Tibial nerve (tissue), 4 donors: ENCODE data around the gene SNX2. TPM values are rescaled to one million over a fixed set of nuclear protein-coding genes. Genes with fewer than 3 reads are reported as not detected.

Experiments used
- DNase-seq, 2 donors: peaks; one replicate each; pipeline ENCODE4 v3.0.0-alpha.2; 2019; ENCODE audit warnings: low spot score in 2 of 2
- H3K27ac ChIP-seq, 4 donors: fragments of 200-600 bp; sonication (generic) in 3 of 4; one replicate each; pipeline ENCODE4 v1.5.1; 2017 to 2019; ENCODE audit warnings: mild to moderate bottlenecking in 1 of 4
- H3K27me3 ChIP-seq, 2 donors: fragments of 200-600 bp; sonication (generic) in 1 of 2; one replicate each; pipeline versions ENCODE4 v1.5.1 to v1.6.0; 2017 to 2019
- H3K36me3 ChIP-seq, 3 donors: fragments of 200-600 bp; sonication (generic); one replicate each; pipeline ENCODE4 v1.5.1; 2018 to 2019
- H3K4me1 ChIP-seq, 4 donors: fragments of 200-600 bp; sonication (generic) in 3 of 4; one replicate each; pipeline ENCODE4 v1.5.1; 2017 to 2019
- H3K4me3 ChIP-seq, 4 donors: fragments of 200-600 bp; sonication (generic) in 3 of 4; one replicate each; pipeline ENCODE4 v1.5.1; 2017 to 2019; ENCODE audit warnings: mild to moderate bottlenecking in 1 of 4, moderate library complexity in 1 of 4
- H3K9me3 ChIP-seq, 4 donors: fragments of 200-600 bp; sonication (generic) in 3 of 4; one replicate each; pipeline ENCODE4 v1.5.1; 2017 to 2019
- EP300 ChIP-seq, 2 donors: sonication (generic); formaldehyde crosslinking; IDR thresholded peaks; one replicate each; pipeline ENCODE4 v1.6.1; 2017; ENCODE audit warnings: antibody characterized with exemption in 2 of 2, mild to moderate bottlenecking in 1 of 2
- POLR2A ChIP-seq, 2 donors: fragments of 450-650 bp; IDR thresholded peaks; one replicate each; pipeline ENCODE4 v1.6.1; 2017; ENCODE audit warnings: antibody characterized with exemption in 2 of 2, mild to moderate bottlenecking in 2 of 2, moderate library complexity in 2 of 2
- WGBS, 2 donors: methylation state at CpG; one replicate each; pipeline ENCODE4 v1.1.5; 2018; 5-methylcytosine and 5-hydroxymethylcytosine counted together
- total RNA-seq, 4 donors: library from RNA; depleted of rRNA; stranded (reverse); fragments of >200 nt; gene quantifications; one replicate each; pipeline ENCODE4 v1.1.0, GENCODE V29; 2016
- TF ChIP-seq, protein P1 (sequence below), 5 experiments: fragments of 200-600 bp in 3 of 5; fragments of 450-650 bp in 2 of 5; sonication (generic) in 3 of 5; IDR thresholded peaks; one replicate each; pipeline ENCODE4 v1.5.1; 2016 to 2019; ENCODE audit warnings: antibody characterized with exemption in 5 of 5, mild to moderate bottlenecking in 3 of 5, moderate library complexity in 2 of 5

Gene SNX2
- total RNA-seq, 4 donors from 2014 or later: 64.5 to 88.2 (median 70.2) TPM

DNA sequence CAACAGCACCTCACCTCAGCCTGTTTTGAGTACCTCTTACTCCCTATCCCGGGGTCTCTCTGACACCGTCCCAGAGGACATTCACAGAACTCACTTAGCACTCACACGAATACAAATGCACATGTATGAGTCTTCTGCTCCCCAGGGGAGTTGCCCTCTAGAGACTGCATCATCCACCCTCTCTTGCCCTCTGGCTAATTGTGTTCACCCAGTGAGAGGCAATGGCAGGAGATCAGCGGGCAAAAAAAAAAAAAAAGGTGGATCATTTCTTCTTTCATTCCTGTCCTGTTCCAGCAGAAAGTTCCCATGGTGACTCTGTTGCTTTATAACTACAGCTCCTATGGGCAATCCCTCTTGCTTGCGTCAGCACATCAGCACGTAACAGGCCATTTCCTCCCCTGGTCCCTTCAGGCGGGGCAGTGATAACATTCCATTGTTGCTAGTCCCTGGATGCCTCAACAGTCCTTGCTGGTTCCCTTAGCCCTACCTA, 23.5 kb upstream of the SNX2 start:
- no peak for DNase-seq
- 79 to 84% methylated on average over 7 of the region's 7 CpGs for WGBS, 2 donors
- Histone ChIP-seq H3K27ac (no peak overlapping the region), H3K36me3 (no peaks in the 10 kb centered on the region), H3K4me3 (no peak overlapping the region), H3K27me3 (no peaks in the 10 kb centered on the region), H3K9me3 (no peaks in the 10 kb centered on the region), H3K4me1 (no peaks in the 10 kb centered on the region)
- TF ChIP-seq, protein P1, sequence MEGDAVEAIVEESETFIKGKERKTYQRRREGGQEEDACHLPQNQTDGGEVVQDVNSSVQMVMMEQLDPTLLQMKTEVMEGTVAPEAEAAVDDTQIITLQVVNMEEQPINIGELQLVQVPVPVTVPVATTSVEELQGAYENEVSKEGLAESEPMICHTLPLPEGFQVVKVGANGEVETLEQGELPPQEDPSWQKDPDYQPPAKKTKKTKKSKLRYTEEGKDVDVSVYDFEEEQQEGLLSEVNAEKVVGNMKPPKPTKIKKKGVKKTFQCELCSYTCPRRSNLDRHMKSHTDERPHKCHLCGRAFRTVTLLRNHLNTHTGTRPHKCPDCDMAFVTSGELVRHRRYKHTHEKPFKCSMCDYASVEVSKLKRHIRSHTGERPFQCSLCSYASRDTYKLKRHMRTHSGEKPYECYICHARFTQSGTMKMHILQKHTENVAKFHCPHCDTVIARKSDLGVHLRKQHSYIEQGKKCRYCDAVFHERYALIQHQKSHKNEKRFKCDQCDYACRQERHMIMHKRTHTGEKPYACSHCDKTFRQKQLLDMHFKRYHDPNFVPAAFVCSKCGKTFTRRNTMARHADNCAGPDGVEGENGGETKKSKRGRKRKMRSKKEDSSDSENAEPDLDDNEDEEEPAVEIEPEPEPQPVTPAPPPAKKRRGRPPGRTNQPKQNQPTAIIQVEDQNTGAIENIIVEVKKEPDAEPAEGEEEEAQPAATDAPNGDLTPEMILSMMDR (IDR thresholded peaks at IDR 0.05): no peak
- TF ChIP-seq EP300 (IDR thresholded peaks at IDR 0.05) (no peak), POLR2A (IDR thresholded peaks at IDR 0.05) (no peak)

DNA sequence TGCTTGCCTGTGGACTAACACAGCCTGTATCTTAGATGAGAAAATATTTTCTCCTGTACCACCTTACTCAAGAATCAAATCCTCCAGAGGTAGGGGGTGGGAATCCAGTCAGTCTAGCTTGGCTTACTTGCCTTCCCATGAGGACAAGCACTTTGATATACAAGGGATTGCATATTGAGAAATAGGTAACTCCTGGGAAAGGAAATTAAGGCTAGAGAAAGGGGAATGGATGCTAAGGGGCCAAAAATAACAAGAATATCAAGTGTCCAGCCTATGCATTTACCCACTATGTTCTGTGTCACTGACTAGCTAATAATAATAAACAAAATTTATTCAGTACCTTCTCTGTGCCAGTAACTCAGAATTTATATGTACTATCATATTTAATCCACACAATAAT, 21.4 kb upstream of the SNX2 start:
- TF ChIP-seq, protein P1 (IDR thresholded peaks at IDR 0.05): no peak
- TF ChIP-seq POLR2A (IDR thresholded peaks at IDR 0.05): no peak
- no peak for TF ChIP-seq EP300 (IDR thresholded peaks at IDR 0.05)
- H3K36me3 ChIP-seq: no peaks in the 10 kb centered on the region
- no peak overlapping the region for H3K4me3 ChIP-seq

DNA sequence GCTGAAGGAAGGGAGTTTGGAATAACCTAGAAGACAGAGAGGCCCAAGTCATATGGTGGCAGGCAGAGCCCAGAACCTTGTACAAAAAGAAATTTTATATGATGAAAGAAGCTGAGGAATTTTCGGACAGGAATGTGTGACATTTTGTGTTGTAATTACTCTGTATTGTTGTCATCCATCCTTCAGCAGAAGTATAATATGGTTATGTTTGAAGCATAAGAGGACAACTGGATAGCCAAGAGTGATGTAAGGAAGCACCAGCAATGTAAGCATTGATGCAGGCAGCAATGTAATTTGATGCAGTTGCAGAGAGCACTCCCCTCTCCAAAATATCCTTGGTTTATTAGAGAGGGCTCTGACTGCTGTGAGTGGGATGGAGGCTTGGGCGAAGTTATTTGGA, 19.1 kb upstream of the SNX2 start:
- no peak overlapping the region for H3K4me3 ChIP-seq
- H3K27me3 ChIP-seq: no peaks in the 10 kb centered on the region
- 74 to 87% methylated on average over 2 of the region's 2 CpGs for WGBS, 2 donors
- TF ChIP-seq POLR2A (IDR thresholded peaks at IDR 0.05): no peak
- DNase-seq: no peak
- H3K4me1 ChIP-seq: peaks cover 0 to 4% (median 0%) of the 10 kb centered on the region in 4 donors
- H3K9me3 ChIP-seq: no peaks in the 10 kb centered on the region
- H3K27ac ChIP-seq: peak overlapping the region in 1 of 4 donors; percentile 56
- H3K36me3 ChIP-seq: no peaks in the 10 kb centered on the region

More for the DNA sequence above, 21.4 kb upstream of the SNX2 start:
- no peak overlapping the region for H3K27ac ChIP-seq
- H3K27me3 ChIP-seq: no peaks in the 10 kb centered on the region
- H3K9me3 ChIP-seq: no peaks in the 10 kb centered on the region
- H3K4me1 ChIP-seq: peaks cover 0 to 4% (median 0%) of the 10 kb centered on the region in 4 donors
- DNase-seq: no peak

DNA sequence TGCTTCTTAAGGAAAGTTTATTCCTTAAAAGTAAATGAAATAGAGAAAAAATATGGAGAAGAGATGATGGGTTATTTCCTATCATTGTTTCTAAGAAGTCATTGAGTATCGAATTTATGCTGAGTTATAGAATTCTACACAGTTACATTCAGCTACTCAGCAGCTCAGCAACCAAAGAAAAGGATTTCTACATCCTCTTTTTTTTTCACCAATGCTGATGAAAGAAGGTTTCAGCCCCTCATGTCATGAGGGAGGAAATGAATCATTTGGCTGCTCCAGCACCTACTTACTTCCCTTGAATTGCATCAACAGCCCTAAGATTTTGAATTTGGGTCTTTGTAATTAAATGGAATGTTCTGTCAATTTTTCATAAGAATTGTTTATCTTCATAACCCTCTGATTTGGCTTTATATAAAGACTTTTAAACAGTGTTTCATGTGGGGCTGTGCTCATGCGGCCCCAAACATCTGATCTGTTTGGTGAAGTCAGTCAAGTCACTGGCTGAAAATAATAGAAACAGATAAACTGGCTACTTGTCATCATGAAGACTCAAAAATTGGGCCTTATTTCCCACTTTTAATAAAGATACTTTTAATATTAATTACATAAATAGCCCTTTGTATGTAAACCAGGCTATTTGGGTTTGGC, 18.5 kb upstream of the SNX2 start:
- H3K4me1 ChIP-seq: peaks cover 0 to 4% (median 0%) of the 10 kb centered on the region in 4 donors
- 38 to 43% methylated on average over 2 of the region's 2 CpGs for WGBS, 2 donors
- no peaks in the 10 kb centered on the region for H3K27me3 ChIP-seq
- H3K27ac ChIP-seq: peak overlapping the region in 2 of 4 donors; percentile 34 to 71
- TF ChIP-seq EP300 (IDR thresholded peaks at IDR 0.05) (peak; percentile 53 to 77), POLR2A (IDR thresholded peaks at IDR 0.05) (no peak)
- TF ChIP-seq, protein P1 (IDR thresholded peaks at IDR 0.05): no peak
- no peak overlapping the region for H3K4me3 ChIP-seq
- no peak for DNase-seq
- no peaks in the 10 kb centered on the region for H3K9me3 ChIP-seq
- no peaks in the 10 kb centered on the region for H3K36me3 ChIP-seq

DNA sequence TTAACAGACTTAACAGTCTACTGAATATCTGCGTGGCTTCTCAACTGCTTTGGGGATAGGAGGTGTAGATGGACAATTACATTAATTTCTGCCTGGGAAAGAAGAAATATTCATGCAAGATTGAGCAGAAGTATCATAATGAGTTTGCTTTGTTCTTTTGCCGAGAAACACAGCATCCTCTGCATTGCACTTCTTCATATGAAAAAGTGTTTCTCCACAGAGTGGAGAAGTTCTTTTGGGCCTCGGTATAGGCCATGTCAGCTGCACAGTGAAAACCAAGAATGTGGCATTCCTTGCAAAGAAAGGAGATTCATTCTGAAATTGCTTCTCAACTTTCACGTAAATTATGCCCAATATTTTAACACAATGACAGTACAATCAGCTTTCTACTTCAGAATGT, 17.6 kb upstream of the SNX2 start:
- 80 to 83% methylated on average over 4 of the region's 4 CpGs for WGBS, 2 donors
- DNase-seq: no peak
- H3K27me3 ChIP-seq: no peaks in the 10 kb centered on the region
- peaks cover 0 to 4% (median 0%) of the 10 kb centered on the region in 4 donors for H3K4me1 ChIP-seq
- H3K4me3 ChIP-seq: no peak overlapping the region
- no peaks in the 10 kb centered on the region for H3K36me3 ChIP-seq
- no peak overlapping the region for H3K27ac ChIP-seq
- H3K9me3 ChIP-seq: no peaks in the 10 kb centered on the region
- no peak for TF ChIP-seq EP300 (IDR thresholded peaks at IDR 0.05)
- TF ChIP-seq POLR2A (IDR thresholded peaks at IDR 0.05): no peak
- TF ChIP-seq, protein P1 (IDR thresholded peaks at IDR 0.05): no peak
